Transverse colon (tissue), 4 donors: Measurements from ENCODE around the gene ABCA10. TPM values are rescaled to one million over a fixed set of nuclear protein-coding genes. Genes with fewer than 3 reads are reported as not detected.

Experiments
- DNase-seq: peaks from one replicate; pipeline ENCODE4 v3.0.0-alpha.2; 2019
- H3K27ac ChIP-seq, 4 donors: fragments of 200-600 bp; sonication (generic); 2 replicates each; pipeline ENCODE4 v1.5.1; 2016 to 2018; ENCODE audit warnings: inconsistent platforms in 4 of 4
- H3K27me3 ChIP-seq: fragments of 200-600 bp; sonication (generic); 2 replicates; pipeline ENCODE4 v1.5.1; 2017; ENCODE audit warnings: inconsistent platforms
- H3K36me3 ChIP-seq, 4 donors: fragments of 200-600 bp; sonication (generic); 2 replicates each; pipeline ENCODE4 v1.5.1; 2017 to 2019; ENCODE audit warnings: inconsistent platforms in 4 of 4
- H3K4me1 ChIP-seq, 4 donors: fragments of 200-600 bp; sonication (generic); 2 replicates each; pipeline ENCODE4 v1.5.1; 2017 to 2020; ENCODE audit warnings: inconsistent platforms in 4 of 4
- H3K4me3 ChIP-seq, 4 donors: fragments of 200-600 bp; sonication (generic); 1 replicate in 1 of 4; 2 replicates in 3 of 4; pipeline versions ENCODE4 v1.5.1 to v1.6.1; 2017 to 2019; ENCODE audit warnings: inconsistent platforms in 4 of 4
- H3K9me3 ChIP-seq, 2 donors: fragments of 200-600 bp; sonication (generic); 2 replicates each; pipeline ENCODE4 v1.5.1; 2017 to 2019; ENCODE audit warnings: inconsistent platforms in 2 of 2
- EP300 ChIP-seq: sonication (generic); formaldehyde crosslinking; IDR thresholded peaks from one replicate; pipeline ENCODE4 v1.6.1; 2017; ENCODE audit warnings: antibody characterized with exemption, low read depth
- POLR2A ChIP-seq: fragments of 450-650 bp; IDR thresholded peaks from one replicate; pipeline ENCODE4 v1.6.1; 2016; ENCODE audit warnings: antibody characterized with exemption, mild to moderate bottlenecking, moderate library complexity
- POLR2AphosphoS5 ChIP-seq, 3 donors: sonication (generic); formaldehyde crosslinking; IDR thresholded peaks; one replicate each; pipeline ENCODE4 v1.6.1; 2016; ENCODE audit warnings: antibody characterized with exemption in 3 of 3
- WGBS, 2 donors: methylation state at CpG; one replicate each; pipeline ENCODE4 v1.1.5; 2018; ENCODE audit warnings: low coverage in 1 of 2; 5-methylcytosine and 5-hydroxymethylcytosine counted together
- in situ Hi-C, 4 donors: fragments of 200-750 bp; cut with MboI; loops; one replicate each; pipeline versions ENCODE4 v1.15.0 to v1.15.1; 2017; ENCODE audit warnings: low sequenced_read_pairs in 3 of 4, low pct_ligation_motif_present in 1 of 4, low pct_unique_long_range_greater_than_20kb in 1 of 4
- intact Hi-C: fragments of 100-400 bp; cut with DNase I; formaldehyde crosslinking; loops from one replicate; pipeline ENCODE4 v1.15.1; 2023; ENCODE audit warnings: low total_unique reads
- total RNA-seq, 4 donors: library from RNA; depleted of rRNA; stranded (reverse); fragments of >200 nt; gene quantifications; one replicate each; pipeline ENCODE4 v1.1.0, GENCODE V29; 2016
- TF ChIP-seq, protein P1 (sequence below), 5 experiments: fragments of 200-600 bp in 3 of 5; fragments of 450-650 bp in 2 of 5; sonication (generic) in 3 of 5; IDR thresholded peaks; 1 replicate in 2 of 5; 2 replicates in 3 of 5; pipeline ENCODE4 v1.5.1; 2016 to 2017; ENCODE audit warnings: antibody characterized with exemption in 5 of 5, inconsistent platforms in 3 of 5, mild to moderate bottlenecking in 2 of 5, moderate library complexity in 1 of 5

The ABCA10 gene
- total RNA-seq, 4 donors from 2014 or later, result 4.6 to 22.1 (median 13.0) TPM

DNA sequence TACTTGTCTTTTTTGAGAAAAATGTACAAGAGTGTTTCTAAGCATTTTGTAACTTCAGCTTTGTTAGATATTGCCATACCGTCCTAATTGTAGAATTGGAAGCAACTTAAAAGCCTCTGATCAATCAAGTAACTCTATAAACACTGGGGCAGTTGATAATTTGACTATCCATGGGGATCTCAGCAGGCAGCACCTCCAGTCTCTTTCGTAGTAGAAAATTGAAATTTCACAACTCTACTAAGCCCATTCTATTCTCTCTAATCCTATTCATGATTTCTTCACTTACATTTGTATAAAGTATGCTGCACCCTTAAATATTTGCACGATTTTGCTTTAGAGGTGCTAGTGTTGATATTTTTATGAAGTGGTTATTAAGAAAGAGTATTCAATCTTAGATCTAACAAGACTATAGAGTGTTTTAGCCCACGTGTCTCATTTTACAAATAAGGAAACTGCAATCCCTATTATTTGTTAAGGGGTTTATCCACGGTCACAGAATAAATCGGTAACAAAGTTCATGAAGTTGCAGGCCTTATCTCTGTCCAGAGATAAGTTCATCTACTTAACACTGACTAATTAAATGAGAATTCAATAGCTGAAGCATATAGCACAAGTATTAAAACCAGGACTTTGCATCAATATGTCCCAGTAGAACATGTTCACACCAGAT lies 97.9 kb downstream of the ABCA10 start:
- Histone ChIP-seq H3K4me3 (no peak overlapping the region), H3K4me1 (no peaks in the 10 kb centered on the region), H3K36me3 (peaks cover 0 to 4% (median 0%) of the 10 kb centered on the region in 4 donors), H3K27ac (no peak overlapping the region), H3K27me3 (no peaks in the 10 kb centered on the region), H3K9me3 (no peaks in the 10 kb centered on the region)
- TF ChIP-seq EP300 (no peak), POLR2AphosphoS5 (IDR thresholded peaks at IDR 0.05) (no peak), POLR2A (no peak)
- TF ChIP-seq, protein P1, sequence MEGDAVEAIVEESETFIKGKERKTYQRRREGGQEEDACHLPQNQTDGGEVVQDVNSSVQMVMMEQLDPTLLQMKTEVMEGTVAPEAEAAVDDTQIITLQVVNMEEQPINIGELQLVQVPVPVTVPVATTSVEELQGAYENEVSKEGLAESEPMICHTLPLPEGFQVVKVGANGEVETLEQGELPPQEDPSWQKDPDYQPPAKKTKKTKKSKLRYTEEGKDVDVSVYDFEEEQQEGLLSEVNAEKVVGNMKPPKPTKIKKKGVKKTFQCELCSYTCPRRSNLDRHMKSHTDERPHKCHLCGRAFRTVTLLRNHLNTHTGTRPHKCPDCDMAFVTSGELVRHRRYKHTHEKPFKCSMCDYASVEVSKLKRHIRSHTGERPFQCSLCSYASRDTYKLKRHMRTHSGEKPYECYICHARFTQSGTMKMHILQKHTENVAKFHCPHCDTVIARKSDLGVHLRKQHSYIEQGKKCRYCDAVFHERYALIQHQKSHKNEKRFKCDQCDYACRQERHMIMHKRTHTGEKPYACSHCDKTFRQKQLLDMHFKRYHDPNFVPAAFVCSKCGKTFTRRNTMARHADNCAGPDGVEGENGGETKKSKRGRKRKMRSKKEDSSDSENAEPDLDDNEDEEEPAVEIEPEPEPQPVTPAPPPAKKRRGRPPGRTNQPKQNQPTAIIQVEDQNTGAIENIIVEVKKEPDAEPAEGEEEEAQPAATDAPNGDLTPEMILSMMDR (IDR thresholded peaks at IDR 0.05), result no peak
- WGBS, 2 donors, result 63 to 68% methylated on average over 6 of the region's 6 CpGs
- no peak for DNase-seq
- intact Hi-C loops, result no loop called here
- in situ Hi-C loops, result no loop called here

DNA sequence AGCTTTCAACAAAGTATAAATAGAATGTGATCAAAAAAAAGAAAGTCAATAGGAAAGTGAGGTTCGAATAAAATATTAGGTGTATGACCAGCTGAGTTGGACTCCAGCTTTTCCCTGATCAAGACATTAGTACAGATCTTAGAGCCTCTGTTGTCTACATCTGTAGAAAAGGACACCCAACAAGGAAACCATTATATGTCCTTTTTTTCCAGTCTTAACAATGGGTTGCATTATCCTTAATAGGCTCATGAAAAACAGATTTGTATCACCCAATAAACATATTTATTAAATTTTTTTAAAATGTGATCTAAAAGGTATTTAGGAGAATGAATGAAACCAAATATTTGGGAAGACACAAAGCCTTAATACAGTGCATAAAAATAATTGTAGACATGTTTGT lies 105.0 kb downstream of the ABCA10 start:
- WGBS, 2 donors, result 73 to 86% methylated on average over 1 of the region's 1 CpG
- H3K4me3 ChIP-seq, result no peak overlapping the region
- H3K36me3 ChIP-seq, result peaks cover 0 to 4% (median 0%) of the 10 kb centered on the region in 4 donors
- H3K27ac ChIP-seq, result no peak overlapping the region
- DNase-seq, result no peak
- H3K4me1 ChIP-seq, result no peaks in the 10 kb centered on the region
- H3K27me3 ChIP-seq, result no peaks in the 10 kb centered on the region
- intact Hi-C loops, result no loop called here
- TF ChIP-seq, protein P1 (IDR thresholded peaks at IDR 0.05), result no peak
- no peak for TF ChIP-seq EP300
- no peaks in the 10 kb centered on the region for H3K9me3 ChIP-seq
- in situ Hi-C loops, result no loop called here

DNA sequence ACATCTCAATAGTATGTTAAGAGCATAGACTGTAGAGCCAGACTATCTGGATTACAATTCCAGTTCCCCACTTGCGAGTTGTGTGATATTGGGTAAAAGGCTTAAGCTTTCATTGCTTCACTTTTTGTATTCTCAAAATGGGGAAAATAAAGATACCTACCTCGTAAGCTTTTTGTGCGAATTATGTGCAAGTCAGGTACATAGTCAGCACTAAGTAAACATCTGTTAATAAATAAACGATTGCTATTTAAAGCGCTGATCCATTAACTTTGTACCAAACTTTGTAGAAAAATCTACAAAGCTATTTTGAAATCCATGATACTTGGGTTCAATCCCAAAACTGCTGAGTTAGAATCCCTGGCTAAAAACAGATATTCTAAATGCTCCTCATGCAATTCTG lies 106.6 kb downstream of the ABCA10 start:
- H3K27ac ChIP-seq, result no peak overlapping the region
- in situ Hi-C loops (no loop called here), intact Hi-C loops (no loop called here)
- H3K4me3 ChIP-seq, result no peak overlapping the region
- peaks cover 0 to 4% (median 0%) of the 10 kb centered on the region in 4 donors for H3K36me3 ChIP-seq
- 95 to 96% methylated on average over 5 of the region's 5 CpGs for WGBS, 2 donors
- no peaks in the 10 kb centered on the region for H3K27me3 ChIP-seq
- no peaks in the 10 kb centered on the region for H3K4me1 ChIP-seq
- TF ChIP-seq EP300 (no peak), POLR2A (no peak), POLR2AphosphoS5 (IDR thresholded peaks at IDR 0.05) (no peak)
- TF ChIP-seq, protein P1 (IDR thresholded peaks at IDR 0.05), result no peak
- no peaks in the 10 kb centered on the region for H3K9me3 ChIP-seq
- no peak for DNase-seq

DNA sequence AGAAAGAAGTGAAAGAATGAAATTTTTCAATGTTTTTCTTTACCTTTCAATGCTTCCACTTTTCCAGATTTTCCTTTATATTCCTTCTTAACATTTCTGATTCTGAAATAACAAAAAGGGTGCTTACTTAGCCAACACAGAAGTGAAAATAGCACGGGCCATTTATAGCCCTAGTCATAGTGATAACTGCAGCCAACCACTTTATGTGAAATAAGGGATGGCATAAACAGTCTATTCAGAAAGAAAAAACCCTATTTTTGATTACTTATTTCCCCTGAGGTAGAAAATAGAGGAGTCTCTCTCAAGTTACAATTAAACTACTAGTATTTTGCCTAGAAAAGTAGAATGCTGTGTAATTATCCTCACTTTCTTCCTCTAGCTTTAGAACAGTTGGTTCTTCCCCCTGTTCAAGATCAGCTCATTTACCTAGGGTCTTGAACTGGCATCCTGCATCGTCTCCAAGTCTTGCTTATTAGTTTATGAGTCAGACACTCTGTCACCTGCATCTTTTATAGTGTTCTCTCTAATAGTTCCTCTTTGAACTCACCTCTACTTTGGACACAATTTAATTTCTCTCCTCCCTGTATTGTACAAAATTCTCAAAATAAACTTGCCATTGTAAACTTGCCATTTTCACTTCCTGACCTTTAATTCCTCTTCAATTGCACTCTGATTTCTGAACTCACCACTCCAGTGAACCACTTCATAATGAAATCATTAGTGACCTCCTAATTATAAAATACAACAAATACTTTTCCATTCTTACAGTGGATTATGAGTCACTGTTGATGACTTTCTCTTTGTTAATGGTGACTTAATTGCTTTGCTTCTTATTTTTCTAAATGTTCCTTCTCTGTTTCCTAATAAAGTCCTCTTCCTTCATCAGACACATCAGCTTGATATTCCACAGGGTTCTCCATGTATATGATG lies 110.5 kb downstream of the ABCA10 start:
- no peak for TF ChIP-seq EP300
- TF ChIP-seq POLR2AphosphoS5 (IDR thresholded peaks at IDR 0.05), result no peak
- TF ChIP-seq, protein P1 (IDR thresholded peaks at IDR 0.05), result no peak
- TF ChIP-seq POLR2A, result no peak
- Histone ChIP-seq H3K36me3 (no peaks in the 10 kb centered on the region), H3K4me1 (no peaks in the 10 kb centered on the region), H3K27me3 (no peaks in the 10 kb centered on the region), H3K4me3 (no peak overlapping the region), H3K27ac (no peak overlapping the region), H3K9me3 (no peaks in the 10 kb centered on the region)
- 24 to 25% methylated on average over 2 of the region's 2 CpGs for WGBS, 2 donors
- in situ Hi-C loops, result no loop called here
- intact Hi-C loops, result no loop called here
- DNase-seq, result no peak
